MCF 10A (cell line): ENCODE results near the gene TMOD1. TPM values are rescaled to one million over a fixed set of nuclear protein-coding genes. Genes with fewer than 3 reads are reported as not detected.
A peak's percentile ranks its signal among the peaks of the same experiment; 100 is the strongest.

Experiments
- BruUV-seq: library from RNA; stranded (reverse); fragments of 400-500 nt; replicated peaks from 2 replicates; lab custom pipeline; 2021; lab: Mats Ljungman, UMichigan
- CTCF ChIA-PET: fragments of 300-600 bp; sonication (Branson Sonifier 250); formaldehyde crosslinking; extraction: SDS; loops from one replicate; lab custom pipeline; 2021; ENCODE audit warnings: antibody characterized with exemption, inconsistent platforms; lab: Yijun Ruan, JAX
- POLR2A ChIA-PET: fragments of 300-600, 350-650 bp; sonication (Branson Sonifier 250); formaldehyde crosslinking; extraction: SDS; loops from one replicate; lab custom pipeline; 2020; ENCODE audit warnings: antibody characterized with exemption, inconsistent platforms; lab: Yijun Ruan, JAX
- DNase-seq: peaks from one replicate; pipeline ENCODE4 v3.0.0-alpha.2; 2018; ENCODE audit not compliant: unreplicated experiment
- H3K27ac Mint-ChIP-seq: one replicate; pipeline ENCODE4 v1.8.0; 2022; ENCODE audit warnings: mild to moderate bottlenecking, low read depth, mixed read lengths; ENCODE audit not compliant: unreplicated experiment
- H3K27me3 Mint-ChIP-seq: one replicate; pipeline ENCODE4 v1.8.0; 2022; ENCODE audit warnings: mixed read lengths; ENCODE audit not compliant: insufficient read depth, unreplicated experiment
- H3K36me3 Mint-ChIP-seq: one replicate; pipeline ENCODE4 v1.8.0; 2022; ENCODE audit warnings: mild to moderate bottlenecking, moderate library complexity, mixed read lengths; ENCODE audit not compliant: insufficient read depth, unreplicated experiment
- H3K4me1 Mint-ChIP-seq: one replicate; pipeline ENCODE4 v1.8.0; 2022; ENCODE audit warnings: mixed read lengths; ENCODE audit not compliant: insufficient read depth, unreplicated experiment
- H3K4me3 Mint-ChIP-seq: one replicate; pipeline ENCODE4 v1.8.0; 2022; ENCODE audit warnings: mild to moderate bottlenecking, moderate library complexity, mixed read lengths; ENCODE audit not compliant: unreplicated experiment
- H3K9me3 Mint-ChIP-seq: one replicate; pipeline ENCODE4 v1.8.0; 2022; ENCODE audit warnings: mixed read lengths; ENCODE audit not compliant: unreplicated experiment
- intact Hi-C: fragments of 100-400 bp; cut with micrococcal nuclease; formaldehyde crosslinking; loops from 2 replicates; pipeline ENCODE4 v1.14.1; 2022
- total RNA-seq: library from RNA; stranded (reverse); gene quantifications from 2 replicates; pipeline ENCODE4 v1.2.3, GENCODE V29; 2022
- TF ChIP-seq, protein P1 (sequence below): fragments of 200-600 bp; IDR thresholded peaks from one replicate; pipeline ENCODE4 v1.8.0; 2022; ENCODE audit warnings: antibody characterized with exemption, mild to moderate bottlenecking; ENCODE audit not compliant: unreplicated experiment

TMOD1 gene
- total RNA-seq, 1 experiment from 2014 or later: 0.26 TPM

GRCh38 chr9:97511655-97512427 lies 10.4 kb downstream of the TMOD1 start:
- TF ChIP-seq, protein P1, sequence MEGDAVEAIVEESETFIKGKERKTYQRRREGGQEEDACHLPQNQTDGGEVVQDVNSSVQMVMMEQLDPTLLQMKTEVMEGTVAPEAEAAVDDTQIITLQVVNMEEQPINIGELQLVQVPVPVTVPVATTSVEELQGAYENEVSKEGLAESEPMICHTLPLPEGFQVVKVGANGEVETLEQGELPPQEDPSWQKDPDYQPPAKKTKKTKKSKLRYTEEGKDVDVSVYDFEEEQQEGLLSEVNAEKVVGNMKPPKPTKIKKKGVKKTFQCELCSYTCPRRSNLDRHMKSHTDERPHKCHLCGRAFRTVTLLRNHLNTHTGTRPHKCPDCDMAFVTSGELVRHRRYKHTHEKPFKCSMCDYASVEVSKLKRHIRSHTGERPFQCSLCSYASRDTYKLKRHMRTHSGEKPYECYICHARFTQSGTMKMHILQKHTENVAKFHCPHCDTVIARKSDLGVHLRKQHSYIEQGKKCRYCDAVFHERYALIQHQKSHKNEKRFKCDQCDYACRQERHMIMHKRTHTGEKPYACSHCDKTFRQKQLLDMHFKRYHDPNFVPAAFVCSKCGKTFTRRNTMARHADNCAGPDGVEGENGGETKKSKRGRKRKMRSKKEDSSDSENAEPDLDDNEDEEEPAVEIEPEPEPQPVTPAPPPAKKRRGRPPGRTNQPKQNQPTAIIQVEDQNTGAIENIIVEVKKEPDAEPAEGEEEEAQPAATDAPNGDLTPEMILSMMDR: no peak
- intact Hi-C loops: no loop called here
- DNase-seq: peak; percentile 56
- peaks cover 12% of the 10 kb centered on the region for H3K27me3 Mint-ChIP-seq
- H3K4me3 Mint-ChIP-seq: no peak overlapping the region
- ChIA-PET CTCF (interaction anchor here (0.6 to 3.3 kb wide), 3 partner anchors 43 to 103 kb away, joined by 3 to 14 read pairs (median 12); no protein-coding TSS in a partner anchor), POLR2A (interaction anchor here (0.6 to 1.0 kb wide), 2 partner anchors 12 to 42 kb away, joined by 4 read pairs; no protein-coding TSS in a partner anchor)
- no peaks in the 10 kb centered on the region for H3K9me3 Mint-ChIP-seq
- peaks cover 6% of the 10 kb centered on the region for H3K36me3 Mint-ChIP-seq
- H3K27ac Mint-ChIP-seq: peak overlapping the region; percentile 63
- peaks cover 17% of the 10 kb centered on the region for H3K4me1 Mint-ChIP-seq
- no TSS peak for BruUV-seq

DNA sequence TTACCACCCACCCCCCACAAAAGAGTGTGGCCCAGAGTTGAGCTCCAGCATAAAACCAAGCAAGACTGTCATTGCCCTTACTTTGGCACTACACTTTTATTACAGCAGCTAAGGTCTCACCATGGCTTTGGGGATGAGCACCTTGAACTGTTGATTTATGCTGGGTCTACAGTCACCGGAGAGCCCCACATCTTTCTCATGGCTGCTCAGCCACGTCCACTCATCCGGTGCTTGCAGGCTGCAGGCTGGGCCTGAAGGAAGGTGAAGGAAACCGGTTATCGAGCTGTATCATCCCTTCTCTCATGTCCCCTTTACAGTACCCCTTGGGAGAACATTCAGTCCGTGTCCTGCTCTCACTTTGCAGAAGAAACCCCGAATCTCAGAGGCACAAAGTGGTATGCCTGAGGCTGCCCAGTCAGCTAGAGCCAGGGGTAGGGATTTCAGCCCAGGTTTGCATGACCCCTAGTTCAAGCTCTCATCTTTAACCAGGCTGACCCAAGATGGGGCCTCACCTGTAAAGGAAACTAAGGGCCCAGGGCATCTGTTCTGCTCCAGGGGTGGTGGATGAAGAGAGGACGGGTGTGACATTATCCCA lies 11.6 kb downstream of the TMOD1 start:
- intact Hi-C loops: no loop called here
- no peak overlapping the region for H3K27ac Mint-ChIP-seq
- H3K27me3 Mint-ChIP-seq: peaks cover 24% of the 10 kb centered on the region
- H3K9me3 Mint-ChIP-seq: no peaks in the 10 kb centered on the region
- no TSS peak for BruUV-seq
- H3K4me3 Mint-ChIP-seq: no peak overlapping the region
- no peak for DNase-seq
- TF ChIP-seq, protein P1: no peak
- H3K36me3 Mint-ChIP-seq: peaks cover 11% of the 10 kb centered on the region
- CTCF ChIA-PET: interaction anchor here (0.6 kb wide), 1 partner anchor 103 kb away, joined by 4 read pairs; no protein-coding TSS in a partner anchor
- peaks cover 17% of the 10 kb centered on the region for H3K4me1 Mint-ChIP-seq
- POLR2A ChIA-PET: no interaction called here

GRCh38 chr9:97514531-97514930 lies 13.1 kb downstream of the TMOD1 start:
- H3K27ac Mint-ChIP-seq: no peak overlapping the region
- CTCF ChIA-PET: no interaction called here
- peaks cover 25% of the 10 kb centered on the region for H3K27me3 Mint-ChIP-seq
- DNase-seq: no peak
- peaks cover 11% of the 10 kb centered on the region for H3K36me3 Mint-ChIP-seq
- no TSS peak for BruUV-seq
- POLR2A ChIA-PET: no interaction called here
- intact Hi-C loops: no loop called here
- H3K9me3 Mint-ChIP-seq: no peaks in the 10 kb centered on the region
- TF ChIP-seq, protein P1: no peak
- no peak overlapping the region for H3K4me3 Mint-ChIP-seq
- H3K4me1 Mint-ChIP-seq: peaks cover 17% of the 10 kb centered on the region

DNA sequence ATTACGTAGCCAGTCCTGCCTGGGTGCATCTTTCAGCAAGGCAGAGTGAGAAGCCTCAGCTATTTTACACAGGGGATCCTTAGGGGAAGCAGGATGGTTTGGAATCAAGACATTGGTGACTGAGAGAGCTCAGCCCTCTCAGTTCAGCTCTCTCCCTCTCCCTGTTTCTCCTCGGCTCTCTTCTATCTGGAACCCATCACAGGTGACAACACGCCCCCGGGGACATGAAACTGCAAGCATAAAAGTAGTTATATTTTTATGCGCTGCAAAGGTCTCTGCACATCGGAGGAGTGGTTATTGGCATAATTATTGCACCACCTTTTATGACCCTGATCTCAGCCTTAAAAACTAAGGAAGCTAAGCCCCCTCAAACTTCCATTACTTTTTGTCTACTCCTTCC lies 14.2 kb downstream of the TMOD1 start:
- TF ChIP-seq, protein P1: no peak
- DNase-seq: no peak
- no peaks in the 10 kb centered on the region for H3K9me3 Mint-ChIP-seq
- intact Hi-C loops: no loop called here
- POLR2A ChIA-PET: no interaction called here
- no TSS peak for BruUV-seq
- no peak overlapping the region for H3K4me3 Mint-ChIP-seq
- H3K36me3 Mint-ChIP-seq: peaks cover 11% of the 10 kb centered on the region
- peaks cover 14% of the 10 kb centered on the region for H3K4me1 Mint-ChIP-seq
- peaks cover 25% of the 10 kb centered on the region for H3K27me3 Mint-ChIP-seq
- CTCF ChIA-PET: interaction anchor here (0.8 to 2.2 kb wide), 2 partner anchors 29 to 47 kb away, joined by 3 to 7 read pairs; no protein-coding TSS in a partner anchor
- H3K27ac Mint-ChIP-seq: no peak overlapping the region
